DND-41 (cell line): ENCODE results near the gene CAMK4.

Source experiments
- CTCF ChIP-seq: IDR thresholded peaks from 2 replicates; pipeline ENCODE4 v1.5.1; 2012; ENCODE audit warnings: borderline replicate concordance, low read length, moderate library complexity, mild to moderate bottlenecking; ENCODE audit not compliant: poor library complexity, severe bottlenecking; ENCODE audit errors: extremely low read depth
- EZH2 ChIP-seq: IDR thresholded peaks from 3 replicates; pipeline ENCODE4 v1.6.1; 2012; ENCODE audit warnings: borderline replicate concordance, low read depth, mild to moderate bottlenecking, moderate library complexity, low read length, inconsistent platforms; ENCODE audit not compliant: severe bottlenecking

DNA sequence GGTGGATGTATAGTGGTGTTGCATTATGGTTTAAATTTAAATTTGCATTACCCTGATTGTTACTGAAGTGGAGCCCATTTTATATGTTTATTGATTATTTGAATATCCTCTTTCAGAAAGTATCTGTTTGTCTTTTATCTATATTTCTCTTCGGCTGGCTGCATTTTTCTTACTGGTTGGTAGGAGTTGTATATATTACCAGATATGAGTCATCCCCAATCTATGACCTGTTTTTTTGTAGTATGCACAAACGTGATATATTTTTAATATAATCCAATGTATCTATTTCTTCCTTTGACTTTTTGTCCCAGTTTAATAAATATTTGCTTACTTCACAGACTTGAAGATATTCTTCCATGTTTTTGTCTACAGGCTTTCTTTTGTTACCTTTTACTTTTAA lies 29.3 kb upstream of the CAMK4 start:
- TF ChIP-seq EZH2 (no peak), CTCF (no peak)
